GM13977 (cell line): ENCODE data around the gene PLEKHH2.

Experiments
- DNase-seq: peaks from one replicate; pipeline ENCODE4 v3.0.0; 2012; ENCODE audit warnings: low spot score
- CTCF ChIP-seq: IDR thresholded peaks from 2 replicates; pipeline ENCODE4 v1.5.1; 2012; ENCODE audit warnings: mild to moderate bottlenecking, control low read depth; ENCODE audit not compliant: insufficient read depth; ENCODE audit errors: extremely low read depth, missing control alignments
- in situ Hi-C: fragments of 300-500 bp; cut with MboI; formaldehyde crosslinking; loops from one replicate; pipeline ENCODE4 v1.12.0; 2022; ENCODE audit warnings: low sequenced_read_pairs, low pct_unique_long_range_greater_than_20kb, mixed read lengths, inconsistent platforms; ENCODE audit not compliant: unreplicated experiment

PLEKHH2 gene

GRCh38 chr2:43766006-43766405 is 128.9 kb downstream of the PLEKHH2 start:
- no peak for TF ChIP-seq CTCF
- in situ Hi-C loops, result no loop called here
- DNase-seq, result no peak

- in situ Hi-C loops, result no loop called here
- TF ChIP-seq CTCF, result no peak
- peak; percentile 87 for DNase-seq
Observed at GRCh38 chr2:43773876-43774613, 137.0 kb downstream of the PLEKHH2 start, which contains the start of gene DYNC2LI1. TSS of gene DYNC2LI1 (plus strand) at chr2:43774039. CDS start at chr2:43774139, 100 bp downstream.

- DNase-seq, result no peak
- no peak for TF ChIP-seq CTCF
- in situ Hi-C loops, result no loop called here
Observed at GRCh38 chr2:43774617-43775016, 137.6 kb downstream of the PLEKHH2 start.

- no peak for DNase-seq
- TF ChIP-seq CTCF, result no peak
- in situ Hi-C loops, result no loop called here
Observed at GRCh38 chr2:43776324-43776723, 139.3 kb downstream of the PLEKHH2 start.

GRCh38 chr2:43777306-43777926 is 140.4 kb downstream of the PLEKHH2 start:
- in situ Hi-C loops, result no loop called here
- no peak for TF ChIP-seq CTCF
- no peak for DNase-seq

GRCh38 chr2:43778233-43778632 is 141.2 kb downstream of the PLEKHH2 start:
- in situ Hi-C loops, result no loop called here
- DNase-seq, result no peak
- TF ChIP-seq CTCF, result no peak
